Endothelial cell of umbilical vein (primary cell): ENCODE data around the gene TMEM239.

Source experiments
- CTCF ChIP-seq, 2 donors: IDR thresholded peaks; 1 replicate in 1 of 2; 2 replicates in 1 of 2; pipeline ENCODE4 v1.5.1; 2011; ENCODE audit warnings: low read length in 2 of 2, mild to moderate bottlenecking in 2 of 2, moderate library complexity in 2 of 2, control low read depth in 1 of 2, inconsistent platforms in 1 of 2, low read depth in 1 of 2; ENCODE audit not compliant: insufficient read depth in 1 of 2; ENCODE audit errors: extremely low read depth in 1 of 2
- EZH2 ChIP-seq: IDR thresholded peaks from 2 replicates; pipeline ENCODE4 v1.6.1; 2012; ENCODE audit warnings: borderline replicate concordance, low read depth, mild to moderate bottlenecking, moderate library complexity, low read length, inconsistent platforms; ENCODE audit not compliant: severe bottlenecking
- GATA2 ChIP-seq: IDR thresholded peaks from 2 replicates; pipeline ENCODE4 v1.7.0; 2011; ENCODE audit warnings: low read depth, mild to moderate bottlenecking, moderate library complexity, mixed read lengths, low read length; ENCODE audit not compliant: insufficient read length, insufficient read depth
- JUN ChIP-seq: IDR thresholded peaks from 2 replicates; pipeline ENCODE4 v1.6.1; 2011; ENCODE audit warnings: borderline replicate concordance, low read depth; ENCODE audit not compliant: insufficient read length, insufficient read depth
- MAX ChIP-seq: IDR thresholded peaks from 2 replicates; pipeline ENCODE4 v1.6.1; 2011; ENCODE audit not compliant: insufficient read depth, insufficient read length
- MYC ChIP-seq: IDR thresholded peaks from one replicate; pipeline ENCODE4 v1.6.1; 2011; ENCODE audit warnings: mild to moderate bottlenecking, low read depth, low read length
- POLR2A ChIP-seq: IDR thresholded peaks from 2 replicates; pipeline ENCODE4 v1.6.1; 2012; ENCODE audit warnings: low read depth, mild to moderate bottlenecking, control low read depth, low read length
- POLR2AphosphoS5 ChIP-seq: IDR thresholded peaks from 2 replicates; pipeline ENCODE4 v1.6.1; 2012; ENCODE audit warnings: low read depth, mild to moderate bottlenecking, control low read depth, low read length, moderate library complexity; ENCODE audit not compliant: insufficient read depth

- TF ChIP-seq CTCF (IDR thresholded peaks at IDR 0.05; ENCODE audit: extremely low read depth in 1 of 2, insufficient read depth in 1 of 2, low read depth in 1 of 2, low read length in 2 of 2) = peak in 1 of 2 donors; percentile 2
- no peak for TF ChIP-seq MYC
- TF ChIP-seq POLR2AphosphoS5 = no peak
- no peak for TF ChIP-seq GATA2
- peak; percentile 2 for TF ChIP-seq EZH2
- TF ChIP-seq JUN = peak; percentile 15
- TF ChIP-seq MAX = no peak
- no peak for TF ChIP-seq POLR2A
Measured at GRCh38 chr20:2800521-2801285, 15.5 kb upstream of the TMEM239 start, which contains the start of gene CPXM1.
